ENCODE measurements around the gene FZD7.

- TF ChIP-seq POLR2A (IDR thresholded peaks at IDR 0.05): no peak
- no peak for TF ChIP-seq CTCF (IDR thresholded peaks at IDR 0.05)
Measured at GRCh38 chr2:201985728-201986462, 47.8 kb upstream of the FZD7 start.
